ENCODE measurements around the gene C17orf50. TPM values are rescaled to one million over a fixed set of nuclear protein-coding genes. Genes with fewer than 3 reads are reported as not detected.

C17orf50 gene
- total RNA-seq, 6 experiments from 2014 or later, result not detected

GRCh38 chr17:35763767-35764122, 3.1 kb downstream of the C17orf50 start:
- peaks cover 0 to 6% (median 0%) of the 10 kb centered on the region in 4 donors for H3K4me1 ChIP-seq
- DNase-seq (no peak), ATAC-seq (no peak)
- no peaks in the 10 kb centered on the region for H3K36me3 ChIP-seq
- WGBS (ENCODE audit: insufficient coverage, low coverage, low lambda C conversion rate, missing lambda C conversion rate), result 29% methylated on average over 16 of the region's 17 CpGs
- H3K27me3 ChIP-seq, result no peaks in the 10 kb centered on the region
- TF ChIP-seq POLR2A (IDR thresholded peaks at IDR 0.05) (no peak), CTCF (IDR thresholded peaks at IDR 0.05) (no peak)
- peak overlapping the region in 2 of 3 donors; percentile 51 to 56 for H3K4me3 ChIP-seq
- no peaks in the 10 kb centered on the region for H3K9me3 ChIP-seq
- intact Hi-C loops (cut with DNase I), result no loop called here
- no peak overlapping the region for H3K27ac ChIP-seq

GRCh38 chr17:35764123-35764991, 3.7 kb downstream of the C17orf50 start:
- Histone ChIP-seq H3K9me3 (no peaks in the 10 kb centered on the region), H3K36me3 (no peaks in the 10 kb centered on the region), H3K27me3 (no peaks in the 10 kb centered on the region), H3K4me1 (peaks cover 0 to 6% (median 0%) of the 10 kb centered on the region in 4 donors), H3K27ac (peak overlapping the region in 1 of 3 donors; percentile 10), H3K4me3 (peak overlapping the region; percentile 31 to 56 (median 51))
- TF ChIP-seq POLR2A (IDR thresholded peaks at IDR 0.05) (no peak), CTCF (IDR thresholded peaks at IDR 0.05) (peak; percentile 93 to 99 (median 97))
- DNase-seq (peak; percentile 89 to 90 (median 90)), ATAC-seq (peak; percentile 95 to 99 (median 98))
- WGBS (ENCODE audit: insufficient coverage, low coverage, low lambda C conversion rate, missing lambda C conversion rate), result 4% methylated on average over 25 of the region's 75 CpGs
- intact Hi-C loops (cut with DNase I), result no loop called here

- WGBS (ENCODE audit: insufficient coverage, low coverage, low lambda C conversion rate, missing lambda C conversion rate), result 67% methylated on average over 6 of the region's 11 CpGs
- H3K4me3 ChIP-seq, result no peak overlapping the region
- H3K36me3 ChIP-seq, result no peaks in the 10 kb centered on the region
- peaks cover 0 to 6% (median 0%) of the 10 kb centered on the region in 4 donors for H3K4me1 ChIP-seq
- no peaks in the 10 kb centered on the region for H3K27me3 ChIP-seq
- ATAC-seq (no peak), DNase-seq (no peak)
- TF ChIP-seq CTCF (IDR thresholded peaks at IDR 0.05), result no peak
- TF ChIP-seq POLR2A (IDR thresholded peaks at IDR 0.05), result no peak
- H3K9me3 ChIP-seq, result no peaks in the 10 kb centered on the region
- H3K27ac ChIP-seq, result no peak overlapping the region
- intact Hi-C loops (cut with DNase I), result loop anchor here (5.0 kb wide), 1 partner anchor 42 kb away; the partner anchor contains the start of gene TAF15 (in 2 of the 2)
These were observed 4.5 kb downstream of the C17orf50 start for GRCh38 chr17:35765086-35765710.

GRCh38 chr17:35765756-35766488, 5.2 kb downstream of the C17orf50 start:
- WGBS (ENCODE audit: insufficient coverage, low coverage, low lambda C conversion rate, missing lambda C conversion rate), result 57% methylated on average over 4 of the region's 8 CpGs
- DNase-seq, result no peak
- ATAC-seq, result no peak
- Histone ChIP-seq H3K27ac (no peak overlapping the region), H3K9me3 (no peaks in the 10 kb centered on the region), H3K27me3 (no peaks in the 10 kb centered on the region), H3K4me1 (peaks cover 0 to 6% (median 0%) of the 10 kb centered on the region in 4 donors), H3K36me3 (no peaks in the 10 kb centered on the region), H3K4me3 (no peak overlapping the region)
- intact Hi-C loops (cut with DNase I), result loop anchor here (5.0 kb wide), 1 partner anchor 41 kb away; the partner anchor contains the start of gene TAF15 (in 2 of the 2)
- no peak for TF ChIP-seq CTCF (IDR thresholded peaks at IDR 0.05)
